ENCODE data around the gene HPS4.

HPS4 gene

GRCh38 chr22:26470807-26471206 is 12.8 kb downstream of the HPS4 start:
- no peak overlapping the region for H3K27ac ChIP-seq
- TF ChIP-seq CTCF (IDR thresholded peaks at IDR 0.05) (no peak), ZFX (IDR thresholded peaks at IDR 0.05; ENCODE audit: borderline replicate concordance) (no peak)

- no peak overlapping the region for H3K27ac ChIP-seq
- TF ChIP-seq ZFX (IDR thresholded peaks at IDR 0.05; ENCODE audit: borderline replicate concordance) (no peak), CTCF (IDR thresholded peaks at IDR 0.05) (no peak)
Observed at GRCh38 chr22:26466196-26466595, 17.4 kb downstream of the HPS4 start.

- no peak overlapping the region for H3K27ac ChIP-seq
- no peak for TF ChIP-seq ZFX (IDR thresholded peaks at IDR 0.05; ENCODE audit: borderline replicate concordance)
- no peak for TF ChIP-seq CTCF (IDR thresholded peaks at IDR 0.05)
Observed at GRCh38 chr22:26464312-26464711, 19.3 kb downstream of the HPS4 start.

DNA sequence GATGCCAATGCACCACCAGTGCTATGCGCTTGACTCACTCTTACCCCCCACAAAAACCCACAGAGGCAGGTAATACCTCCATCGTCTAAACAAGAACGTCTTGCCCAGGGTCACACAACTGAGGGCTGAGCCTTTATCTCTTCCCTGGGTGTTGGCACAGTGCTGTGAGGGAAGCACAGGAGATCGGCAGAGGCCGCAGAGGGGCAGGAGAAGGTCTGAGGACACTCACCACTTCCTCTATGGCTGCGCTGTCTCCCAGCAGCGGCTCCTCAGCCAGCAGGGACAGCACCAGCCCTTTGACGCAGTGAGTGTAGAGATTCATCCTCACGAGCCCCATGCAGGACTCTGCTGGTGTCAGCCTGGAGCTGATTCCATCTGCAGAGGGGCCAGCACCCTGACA is 19.9 kb downstream of the HPS4 start:
- no peak overlapping the region for H3K27ac ChIP-seq
- TF ChIP-seq CTCF (IDR thresholded peaks at IDR 0.05): no peak
- TF ChIP-seq ZFX (IDR thresholded peaks at IDR 0.05; ENCODE audit: borderline replicate concordance): no peak

- H3K27ac ChIP-seq: no peak overlapping the region
- TF ChIP-seq ZFX (IDR thresholded peaks at IDR 0.05; ENCODE audit: borderline replicate concordance) (no peak), CTCF (IDR thresholded peaks at IDR 0.05) (no peak)
Observed at GRCh38 chr22:26463101-26463661, 20.4 kb downstream of the HPS4 start.

- no peak for TF ChIP-seq CTCF (IDR thresholded peaks at IDR 0.05)
- TF ChIP-seq ZFX (IDR thresholded peaks at IDR 0.05; ENCODE audit: borderline replicate concordance): no peak
- no peak overlapping the region for H3K27ac ChIP-seq
Observed at GRCh38 chr22:26462641-26463040, 20.9 kb downstream of the HPS4 start.

DNA sequence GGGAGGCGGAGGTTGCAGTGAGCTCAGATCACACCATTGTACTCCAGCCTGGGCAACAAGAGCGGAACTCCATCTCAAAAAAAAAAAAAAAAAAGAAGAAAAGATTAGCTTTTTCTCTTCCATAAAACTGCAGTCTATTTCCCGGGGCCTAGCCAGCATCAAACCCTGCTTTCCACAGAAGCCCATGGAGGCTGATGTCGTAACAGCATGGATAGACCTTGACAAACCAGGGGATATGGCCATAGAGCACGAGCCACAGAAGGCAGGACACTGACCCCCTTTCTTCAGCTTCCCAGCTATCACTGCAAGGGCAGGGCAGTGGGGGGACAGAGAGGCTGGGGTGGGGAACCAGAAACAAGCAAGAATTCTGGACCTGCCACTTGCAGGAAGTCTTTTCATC is 21.5 kb downstream of the HPS4 start:
- TF ChIP-seq ZFX (IDR thresholded peaks at IDR 0.05; ENCODE audit: borderline replicate concordance): no peak
- no peak for TF ChIP-seq CTCF (IDR thresholded peaks at IDR 0.05)
- no peak overlapping the region for H3K27ac ChIP-seq
